K562 (cell line): ENCODE data around the gene CCT4. TPM values are rescaled to one million over a fixed set of nuclear protein-coding genes. Genes with fewer than 3 reads are reported as not detected.

Source experiments
- ATAC-seq: fragments of 200-7000 bp; cut with Tn5 transposase; 3 replicates; pipeline ENCODE4 v1.9.1; 2020; ENCODE audit warnings: moderate library complexity
- Bru-seq: library from RNA; stranded (reverse); fragments of 400-500 nt; gene quantifications from one replicate; lab custom pipeline; 2021; lab: Mats Ljungman, UMichigan
- BruChase-seq, 2 experiments: library from RNA; stranded (reverse); fragments of 400-500 nt; gene quantifications; one replicate each; lab custom pipeline; 2021; lab: Mats Ljungman, UMichigan
- BruUV-seq: library from RNA; stranded (reverse); fragments of 400-500 nt; replicated peaks from 2 replicates; lab custom pipeline; 2021; lab: Mats Ljungman, UMichigan
- CTCF ChIA-PET: fragments of 300-600 bp; formaldehyde crosslinking; extraction: SDS; loops from one replicate; lab custom pipeline; 2021; ENCODE audit warnings: low intra/inter-chr PET ratio; lab: Yijun Ruan, JAX
- POLR2A ChIA-PET: fragments of 300-600, 350-650 bp; sonication (Branson Sonifier 250); formaldehyde crosslinking; extraction: SDS; loops from one replicate; lab custom pipeline; 2021; ENCODE audit warnings: antibody characterized with exemption, inconsistent platforms; lab: Yijun Ruan, JAX
- DNase-seq, 4 experiments: peaks; one replicate each; pipeline versions ENCODE4 v3.0.0 to v3.0.0-alpha.2; 2011 to 2018; ENCODE audit warnings: low spot score in 3 of 4, mixed read lengths in 3 of 4; ENCODE audit errors: extremely low read depth in 1 of 4
- FAIRE-seq: peaks from 2 replicates; lab custom pipeline; 2011; peaks lifted over from hg19 to GRCh38; lab: Jason Lieb, UNC
- H2AFZ ChIP-seq: 2 replicates; pipeline ENCODE4 v1.6.0; 2011; ENCODE audit warnings: low read depth, low read length, control low read depth, inconsistent platforms
- H3K27ac ChIP-seq: fragments of 200-600 bp; 3 replicates; pipeline ENCODE4 v1.8.0; 2011; ENCODE audit warnings: low read depth, mild to moderate bottlenecking, control low read depth, inconsistent platforms, low read length, moderate library complexity, mixed read lengths; ENCODE audit errors: extremely low read depth
- H3K27me3 ChIP-seq, 2 experiments: fragments of 300-600 bp in 1 of 2; 2 replicates in 1 of 2; 3 replicates in 1 of 2; pipeline versions ENCODE4 v1.6.0 to v1.8.0; 2011; ENCODE audit warnings: inconsistent platforms in 2 of 2, low read length in 2 of 2, mild to moderate bottlenecking in 1 of 2, mixed read lengths in 1 of 2, moderate library complexity in 1 of 2; ENCODE audit not compliant: control insufficient read depth in 2 of 2, insufficient read depth in 2 of 2
- H3K36me3 ChIP-seq: fragments of 300-600 bp; 3 replicates; pipeline ENCODE4 v1.8.0; 2011; ENCODE audit warnings: mild to moderate bottlenecking, low read length, inconsistent platforms; ENCODE audit not compliant: control insufficient read depth, insufficient read depth
- H3K4me1 ChIP-seq, 2 experiments: fragments of 200-600 bp in 1 of 2; replicated peaks in 1 of 2; 2 replicates in 1 of 2; 3 replicates in 1 of 2; pipeline versions ENCODE4 v1.5.1 to v1.8.0; 2011; ENCODE audit warnings: inconsistent platforms in 2 of 2, low read length in 2 of 2, mild to moderate bottlenecking in 1 of 2, mixed read lengths in 1 of 2, moderate library complexity in 1 of 2; ENCODE audit not compliant: control insufficient read depth in 2 of 2, insufficient read depth in 2 of 2
- H3K4me2 ChIP-seq: 2 replicates; pipeline ENCODE4 v1.6.1; 2011; ENCODE audit warnings: low read length, control low read depth, inconsistent platforms, mixed read lengths; ENCODE audit not compliant: insufficient read depth
- H3K4me3 ChIP-seq: fragments of 200-600 bp; sonication (generic), shearing (Covaris generic); 2 replicates; pipeline ENCODE4 v1.5.1; 2016; ENCODE audit warnings: control low read depth, inconsistent platforms
- H3K79me2 ChIP-seq: fragments of 200-600 bp; 3 replicates; pipeline ENCODE4 v1.8.0; 2011; ENCODE audit warnings: low read length, inconsistent platforms; ENCODE audit not compliant: control insufficient read depth, insufficient read depth
- H3K9ac ChIP-seq, 2 experiments: 2 replicates each; pipeline versions ENCODE4 v1.6.0 to v1.6.1; 2011; ENCODE audit warnings: low read depth in 2 of 2, low read length in 2 of 2, control low read depth in 1 of 2, inconsistent platforms in 1 of 2, mild to moderate bottlenecking in 1 of 2, mixed read lengths in 1 of 2; ENCODE audit not compliant: insufficient read depth in 1 of 2
- H3K9me1 ChIP-seq: one replicate; pipeline ENCODE4 v1.6.0; 2011; ENCODE audit warnings: inconsistent platforms, mild to moderate bottlenecking, low read length, moderate library complexity; ENCODE audit not compliant: control insufficient read depth, insufficient read depth
- H3K9me3 ChIP-seq: replicated peaks from 2 replicates; pipeline ENCODE4 v1.5.1; 2011; ENCODE audit warnings: low read depth, low read length, inconsistent platforms; ENCODE audit not compliant: control insufficient read depth, insufficient read depth
- H4K20me1 ChIP-seq: replicated peaks from 2 replicates; pipeline ENCODE4 v1.6.1; 2011; ENCODE audit warnings: low read length, inconsistent platforms, mixed read lengths; ENCODE audit not compliant: control insufficient read depth, insufficient read depth
- FOXO4 ChIP-seq: fragments of 450-650 bp; formaldehyde crosslinking; IDR thresholded peaks from 2 replicates; pipeline ENCODE4 v1.4.0; 2020; ENCODE audit warnings: mild to moderate bottlenecking, moderate library complexity
- HLTF ChIP-seq: fragments of 450-650 bp; IDR thresholded peaks from 2 replicates; pipeline ENCODE4 v1.6.1; 2016
- KAT8 ChIP-seq: fragments of 450-650 bp; IDR thresholded peaks from 2 replicates; pipeline ENCODE4 v1.6.1; 2016; ENCODE audit warnings: low read depth, mild to moderate bottlenecking
- KDM5B ChIP-seq: fragments of 200-600 bp; sonication (generic); IDR thresholded peaks from 2 replicates; pipeline ENCODE4 v1.6.1; 2012; ENCODE audit warnings: low read depth, mild to moderate bottlenecking, moderate library complexity, low read length, control low read depth, inconsistent platforms; ENCODE audit not compliant: insufficient replicate concordance
- NELFE ChIP-seq: IDR thresholded peaks from 2 replicates; pipeline ENCODE4 v1.6.1; 2011; ENCODE audit warnings: mild to moderate bottlenecking; ENCODE audit not compliant: insufficient read depth, insufficient read length
- NONO ChIP-seq, 2 experiments: fragments of 200-400 bp in 1 of 2; fragments of 450-650 bp in 1 of 2; formaldehyde crosslinking in 1 of 2; IDR thresholded peaks; 2 replicates each; pipeline ENCODE4 v1.6.1; 2017; ENCODE audit warnings: low read depth in 2 of 2, mild to moderate bottlenecking in 2 of 2, moderate library complexity in 2 of 2, low read length in 1 of 2
- PCBP2 ChIP-seq: fragments of 200-400 bp; formaldehyde crosslinking; IDR thresholded peaks from 2 replicates; pipeline ENCODE4 v1.6.1; 2018; ENCODE audit warnings: low read length, low read depth, mild to moderate bottlenecking, moderate library complexity; ENCODE audit not compliant: poor library complexity, severe bottlenecking
- POLR2G ChIP-seq: fragments of 200-400 bp; formaldehyde crosslinking; IDR thresholded peaks from 2 replicates; pipeline ENCODE4 v1.6.1; 2017; ENCODE audit warnings: low read depth, mild to moderate bottlenecking, antibody characterized with exemption, low read length, moderate library complexity
- PURB ChIP-seq: sonication (generic); formaldehyde crosslinking; IDR thresholded peaks from 2 replicates; pipeline ENCODE4 v1.9.0; 2021; ENCODE audit warnings: low read depth, mild to moderate bottlenecking, missing genetic modification reagents
- RBM22 ChIP-seq: fragments of 200-400 bp; formaldehyde crosslinking; IDR thresholded peaks from 2 replicates; pipeline ENCODE4 v1.6.1; 2018; ENCODE audit warnings: low read length, low read depth; ENCODE audit not compliant: poor library complexity, severe bottlenecking
- STAT5B ChIP-seq: fragments of 250-450 bp; sonication (Bioruptor Pico); IDR thresholded peaks from 2 replicates; pipeline ENCODE4 v1.8.0; 2021; ENCODE audit warnings: mild to moderate bottlenecking, inconsistent platforms
- TEAD2 ChIP-seq: fragments of 450-650 bp; IDR thresholded peaks from 2 replicates; pipeline ENCODE4 v1.6.1; 2016; ENCODE audit warnings: missing genetic modification characterization, control low read depth, missing compliant biosample characterization
- ZNF347 ChIP-seq: fragments of 450-650 bp; formaldehyde crosslinking; IDR thresholded peaks from 2 replicates; pipeline ENCODE4 v1.4.0; 2020; ENCODE audit warnings: low read depth, mild to moderate bottlenecking, moderate library complexity
- ZSCAN29 ChIP-seq: fragments of 450-650 bp; IDR thresholded peaks from 2 replicates; pipeline ENCODE4 v1.6.1; 2017
- WGBS: fragments of 100-300 bp; shearing (Covaris generic); methylation state at CpG from one replicate; pipeline ENCODE4 v1.1.6; 2016; ENCODE audit warnings: low coverage, mixed read lengths; ENCODE audit not compliant: insufficient coverage; ENCODE audit errors: missing lambda C conversion rate; 5-methylcytosine and 5-hydroxymethylcytosine counted together
- in situ Hi-C: fragments of 300-500 bp; cut with MboI; formaldehyde crosslinking; loops from 4 replicates; pipeline ENCODE4 v1.15.0; 2018; ENCODE audit warnings: inconsistent platforms, mixed read lengths
- intact Hi-C: fragments of 100-400 bp; cut with micrococcal nuclease; formaldehyde crosslinking; loops from 2 replicates; pipeline ENCODE4 v1.14.2; 2022
- long read RNA-seq, 3 experiments: library from polyadenylated mRNA in 2 of 3; library from RNA in 1 of 3; unstranded in 2 of 3; stranded (forward) in 1 of 3; transcript quantifications; one replicate each; pipeline ENCODE4 v2.0.0, GENCODE V29; 2019 to 2022
- polyA minus RNA-seq, 3 experiments: library from RNA; depleted of rRNA, polyadenylated mRNA; stranded (reverse); fragments of >200 nt; gene quantifications; 2 replicates each; pipeline ENCODE4 v1.2.3, GENCODE V29; 2011
- polyA plus RNA-seq, 8 experiments: library from polyadenylated mRNA; depleted of rRNA in 4 of 8; stranded (reverse) in 5 of 8; unstranded in 3 of 8; fragments of >200 nt; fragmentation: Nextera tagmentation in 2 of 8; fragmentation: Illumina TruSeq in 1 of 8; extraction: Ambion mirVana in 2 of 8; extraction: Trizol in 1 of 8; gene quantifications; 2 replicates each; pipeline versions ENCODE4 v1.2.1 to v1.2.3, GENCODE V29; 2011 to 2014; ENCODE audit warnings: inconsistent platforms in 1 of 8, missing spikeins in 1 of 8
- total RNA-seq, 7 experiments: library from RNA; depleted of rRNA in 6 of 7; stranded (reverse); fragments of >200 nt in 6 of 7; fragmentation: Illumina TruSeq in 2 of 7; extraction: Trizol in 2 of 7; gene quantifications; 2 replicates each; pipeline versions ENCODE4 v1.2.1 to v1.2.3, GENCODE V29; 2011 to 2021; ENCODE audit warnings: low replicate concordance in 1 of 7

The CCT4 gene
- total RNA-seq (2011; cell fraction: chromatin; rRNA removed; ENCODE audit: low replicate concordance) = 61.0 and 77.5 TPM in 2 replicates
- 53.8 and 58.2 TPM in 2 replicates for total RNA-seq (2011; cell fraction: nucleolus; rRNA removed)
- total RNA-seq (2011; cell fraction: nucleoplasm; rRNA removed) = 73.7 and 82.9 TPM in 2 replicates
- total RNA-seq (2014; rRNA removed) = 247 and 314 TPM in 2 replicates
- 367 and 401 TPM in 2 replicates for total RNA-seq (2014; rRNA removed; fragmentation: Illumina TruSeq; extraction: Trizol)
- total RNA-seq (2015; rRNA removed; fragmentation: Illumina TruSeq; extraction: Trizol) = 334 and 336 TPM in 2 replicates
- 368 and 369 TPM in 2 replicates for total RNA-seq (2021)
- 230 and 345 TPM in 2 replicates for polyA plus RNA-seq (2011; rRNA removed)
- polyA plus RNA-seq (2011; cell fraction: cytosol; rRNA removed) = 96.7 and 163 TPM in 2 replicates
- 72.5 and 101 TPM in 2 replicates for polyA plus RNA-seq (2011; cell fraction: nucleus; rRNA removed)
- 283 and 320 TPM in 2 replicates for polyA plus RNA-seq (2012)
- 303 and 305 TPM in 2 replicates for polyA plus RNA-seq (2014; fragmentation: Illumina TruSeq; extraction: Trizol)
- polyA plus RNA-seq (2014; fragmentation: Nextera tagmentation; extraction: Ambion mirVana) = 100 to 1,000 TPM; 101 to 157 TPM
- polyA plus RNA-seq (2014; rRNA removed) = 228 and 263 TPM in 2 replicates
- polyA minus RNA-seq (2011; rRNA and poly(A)+ RNA removed) = 268 and 284 TPM in 2 replicates
- polyA minus RNA-seq (2011; cell fraction: cytosol; rRNA and poly(A)+ RNA removed) = 186 and 192 TPM in 2 replicates
- polyA minus RNA-seq (2011; cell fraction: nucleus; rRNA and poly(A)+ RNA removed) = 34.2 and 51.4 TPM in 2 replicates
- Bru-seq, nascent RNA = percentile 97 among the genes with signal in this experiment
- BruChase-seq, experiment 1, labeled RNA remaining after a 2-hour chase = percentile 97 among the genes with signal in this experiment
- percentile 97 among the genes with signal in this experiment for BruChase-seq, experiment 2, labeled RNA remaining after a 6-hour chase
- long read RNA-seq, experiment 1, transcript CCT4-201 (14 exons, 2,520 nt) = major isoform, 1,285 of 1,480 reads
- long read RNA-seq, experiment 1, transcript CCT4-202 (2 exons, 388 nt) = minor isoform, 36 of 1,480 reads
- long read RNA-seq, experiment 1, partial matches to known transcripts = 94 of 1,480 reads
- long read RNA-seq, experiment 1, other reads (novel, unspliced or antisense) = 65 of 1,480 reads
- long read RNA-seq, experiment 2, transcript CCT4-201 (14 exons, 2,520 nt) = major isoform, 389 of 621 reads
- long read RNA-seq, experiment 2, transcript CCT4-202 (2 exons, 388 nt) = minor isoform, 12 of 621 reads
- long read RNA-seq, experiment 2, partial matches to known transcripts = 159 of 621 reads
- long read RNA-seq, experiment 2, other reads (novel, unspliced or antisense) = 61 of 621 reads
- long read RNA-seq, experiment 3, transcript CCT4-201 (14 exons, 2,520 nt) = major isoform, 813 of 924 reads
- long read RNA-seq, experiment 3, transcript CCT4-202 (2 exons, 388 nt) = minor isoform, 24 of 924 reads
- long read RNA-seq, experiment 3, partial matches to known transcripts = 58 of 924 reads
- long read RNA-seq, experiment 3, other reads (novel, unspliced or antisense) = 25 of 924 reads

GRCh38 chr2:61888267-61889055, at the start of gene CCT4:
TSS of gene CCT4 (minus strand) at chr2:61888656. CDS start at chr2:61888507, 149 bp downstream.
- intact Hi-C loops = loop anchor here (2.0 kb wide), 1 partner anchor 350 kb away; the partner anchor contains the start of gene XPO1
- Histone ChIP-seq H3K4me1 (peaks cover 2 to 21% of the 10 kb centered on the region in 2 experiments; a peak in 4 of 5 replicates), H3K9ac (peak within 1 kb of the TSS; percentile 93 to 100), H3K9me3 (no peaks in the 10 kb centered on the region), H3K36me3 (peaks cover 41% of the 10 kb centered on the region), H2AFZ (peak within 1 kb of the TSS; percentile 94), H3K4me3 (peak within 1 kb of the TSS; percentile 78), H3K27me3 (no peaks in the 10 kb centered on the region), H4K20me1 (peaks cover 19% of the 10 kb centered on the region), H3K27ac (peak within 1 kb of the TSS; percentile 87), H3K79me2 (peaks cover 55% of the 10 kb centered on the region), H3K4me2 (peak within 1 kb of the TSS; percentile 91), H3K9me1 (no peaks in the 10 kb centered on the region)
- peak; percentile 77 for ATAC-seq
- FAIRE-seq = peak; percentile 70
- BruUV-seq = TSS peak; percentile 78
- in situ Hi-C loops = no loop called here
- ChIA-PET CTCF (no interaction called here), POLR2A (no interaction called here)
- WGBS = 1% methylated on average over 59 of the region's 74 CpGs
- peak; percentile 73 to 92 (median 79) for DNase-seq
- TF ChIP-seq FOXO4 (no peak), KAT8 (peak; percentile 55; the same call in 1 of the 2 replicates), POLR2G (peak; percentile 99), PURB (no peak), ZNF347 (CRISPR knock-in tag) (no peak), PCBP2 (no peak), NELFE (no peak), RBM22 (peak; percentile 89), NONO (IDR thresholded peaks at IDR 0.05; ENCODE audit: low read depth in 2 of 2, low read length in 1 of 2) (peak; percentile 74; a peak in 3 of 4 replicates), KDM5B (peak; percentile 93), ZSCAN29 (0 out of 2 replicates have a peak, but pooled peaks have one; percentile 54), TEAD2 (no peak), STAT5B (CRISPR knock-in tag) (no peak), HLTF (peak; percentile 72; the same call in 1 of the 2 replicates)
